HTERT RPE-1 (cell line): ENCODE results near the gene RAB32.
"Not testable (repeated sequence)": the region's sequence is repeated elsewhere in the genome, so short reads cannot be mapped to it uniquely, and the experiment has no call there.

Source experiments
- in situ Hi-C: fragments of 300-500 bp; cut with MboI; formaldehyde crosslinking; loops from 4 replicates; pipeline ENCODE4 v1.14.3; 2020; ENCODE audit warnings: low sequenced_read_pairs

The RAB32 gene

GRCh38 chr6:146543211-146543939 is at the start of gene RAB32:
Gene RAB32, plus strand, starts transcription at chr6:146543833. Its CDS starts 39 bp downstream, at chr6:146543872.
- in situ Hi-C loops, result no loop called here

DNA sequence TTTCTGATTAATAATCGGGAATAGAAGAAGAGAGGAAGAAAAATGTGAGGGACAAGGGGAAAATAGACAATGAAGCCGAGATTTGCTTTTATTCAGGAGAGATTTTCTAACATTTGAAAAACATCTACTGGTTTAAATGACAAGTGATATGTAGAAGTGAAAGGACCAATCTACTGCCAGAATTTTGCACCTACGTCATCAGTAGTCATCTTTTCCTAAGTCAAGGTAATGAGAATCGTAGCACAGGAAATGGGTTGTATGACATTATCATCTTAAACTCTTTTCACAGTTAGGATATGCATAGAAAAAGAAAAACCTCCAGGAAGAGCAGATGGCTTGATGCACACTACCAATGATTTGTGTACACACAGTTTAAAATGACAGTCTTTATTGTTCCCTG is 45.3 kb upstream of the RAB32 start:
- in situ Hi-C loops, result no loop called here

DNA sequence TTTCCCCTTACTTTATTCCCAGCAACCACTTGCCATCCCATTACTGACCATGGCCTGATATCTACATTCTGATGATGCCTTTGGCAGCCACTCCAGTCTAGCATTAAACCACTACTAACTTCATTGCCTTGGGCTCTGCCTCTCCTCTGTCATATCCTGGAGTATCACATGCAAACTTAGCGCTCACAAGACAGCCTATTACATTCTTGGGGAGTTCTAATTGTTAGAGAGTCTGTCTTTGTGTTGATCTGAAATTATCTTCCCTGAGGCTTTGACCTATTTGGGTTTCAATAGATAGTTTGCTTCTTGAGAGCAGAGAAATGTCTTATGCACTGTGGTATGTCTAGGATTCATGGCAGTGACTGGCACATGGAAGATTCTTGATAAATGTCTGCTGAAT is 40.5 kb upstream of the RAB32 start:
- in situ Hi-C loops, result no loop called here

GRCh38 chr6:146515212-146515611 is 28.4 kb upstream of the RAB32 start:
- in situ Hi-C loops, result no loop called here

DNA sequence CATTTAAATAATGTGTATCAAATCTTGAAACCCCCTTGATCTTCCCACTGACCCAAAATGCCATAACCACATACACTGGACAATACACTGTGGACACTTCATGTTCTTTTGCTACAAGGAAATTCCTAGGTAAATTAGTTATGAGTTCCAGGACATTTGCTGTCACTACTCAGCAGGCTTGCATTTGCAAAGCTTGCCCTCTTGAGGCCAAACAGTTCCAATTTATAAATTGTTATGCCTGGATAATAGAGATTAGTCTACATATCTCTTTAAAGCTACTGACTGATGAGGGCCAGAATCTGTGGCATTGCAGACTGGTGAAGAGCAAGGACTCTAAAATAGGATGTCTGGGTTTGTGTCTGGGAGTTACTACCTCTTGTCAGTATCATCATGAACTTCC is 17.4 kb upstream of the RAB32 start:
- in situ Hi-C loops, result no loop called here

GRCh38 chr6:146532702-146533101 is 10.9 kb upstream of the RAB32 start:
- in situ Hi-C loops, result no loop called here

DNA sequence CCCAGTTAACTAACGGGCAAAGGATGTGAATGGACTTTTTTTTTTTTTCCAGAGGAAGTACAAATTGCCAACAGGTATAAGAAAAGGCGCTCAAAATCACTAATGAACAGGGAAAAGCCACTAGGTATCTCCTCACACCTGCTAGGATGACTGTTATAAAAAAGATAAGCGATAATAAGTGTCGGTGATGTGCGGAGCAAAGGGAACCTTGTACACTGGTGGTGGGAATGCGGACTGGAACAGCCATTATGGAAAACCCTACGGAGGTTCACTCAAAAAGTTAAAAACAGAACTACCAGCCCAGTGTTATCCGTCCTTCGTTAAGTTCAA is 787 bp upstream of the RAB32 start:
- in situ Hi-C loops, result no loop called here

DNA sequence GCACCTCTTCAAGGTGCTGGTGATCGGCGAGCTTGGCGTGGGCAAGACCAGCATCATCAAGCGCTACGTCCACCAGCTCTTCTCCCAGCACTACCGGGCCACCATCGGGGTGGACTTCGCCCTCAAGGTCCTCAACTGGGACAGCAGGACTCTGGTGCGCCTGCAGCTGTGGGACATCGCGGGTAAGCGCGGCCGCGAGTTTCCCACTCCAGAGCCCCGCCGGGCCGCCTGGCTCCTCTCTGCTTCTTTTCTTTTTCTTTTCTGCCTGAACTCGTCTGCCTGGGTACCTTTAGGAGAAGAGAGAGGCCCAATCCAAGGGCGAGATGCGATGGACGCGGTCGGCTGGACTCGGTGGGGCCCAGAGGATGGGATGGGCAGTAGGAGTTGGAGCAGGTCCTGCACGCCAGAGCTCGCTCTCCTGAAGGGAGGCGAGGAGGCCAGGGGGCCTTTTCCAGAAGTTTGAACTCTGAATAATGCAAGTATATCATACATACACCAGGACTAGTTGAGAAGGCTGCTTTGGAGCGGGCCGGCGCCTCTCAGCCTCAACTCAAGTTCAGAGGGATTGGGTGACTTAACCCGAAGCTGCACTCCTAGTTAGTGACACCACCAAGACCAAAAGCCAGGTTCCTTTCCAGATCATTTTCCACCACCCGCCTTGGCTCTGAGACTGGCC is 445 bp downstream of the RAB32 start:
- in situ Hi-C loops, result no loop called here

GRCh38 chr6:146544616-146545182 is 1.1 kb downstream of the RAB32 start:
- in situ Hi-C loops, result no loop called here

- in situ Hi-C loops, result no loop called here
These were observed 1.9 kb downstream of the RAB32 start for GRCh38 chr6:146545581-146545980.

DNA sequence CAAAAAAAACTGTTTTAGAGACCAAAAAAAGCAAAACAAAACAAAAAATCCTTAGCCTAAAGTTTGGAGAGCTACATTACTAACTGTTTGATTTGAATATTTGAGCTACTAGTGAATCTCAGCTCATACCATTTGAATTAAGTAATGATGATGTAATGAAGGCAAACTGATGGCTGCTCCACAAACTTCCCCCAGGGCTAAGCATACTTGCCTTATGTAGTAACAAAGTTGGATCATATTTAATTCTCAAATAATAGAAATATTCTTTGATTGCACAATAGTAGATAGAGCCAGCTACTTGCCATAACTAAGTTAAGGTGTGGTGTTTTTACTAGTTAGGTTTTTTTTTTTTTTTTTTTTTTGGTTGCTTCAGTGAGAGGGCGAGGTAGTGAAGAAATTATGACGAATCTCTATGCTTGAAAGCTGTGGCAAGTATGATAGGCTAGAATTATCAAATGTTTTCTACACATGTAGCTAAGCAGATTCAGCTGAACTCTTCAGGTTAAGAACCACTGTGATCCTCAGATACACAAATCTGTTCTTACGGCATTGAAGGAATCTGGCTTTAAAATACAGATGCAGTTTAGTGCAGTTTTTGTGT is 2.9 kb downstream of the RAB32 start:
- in situ Hi-C loops, result no loop called here

DNA sequence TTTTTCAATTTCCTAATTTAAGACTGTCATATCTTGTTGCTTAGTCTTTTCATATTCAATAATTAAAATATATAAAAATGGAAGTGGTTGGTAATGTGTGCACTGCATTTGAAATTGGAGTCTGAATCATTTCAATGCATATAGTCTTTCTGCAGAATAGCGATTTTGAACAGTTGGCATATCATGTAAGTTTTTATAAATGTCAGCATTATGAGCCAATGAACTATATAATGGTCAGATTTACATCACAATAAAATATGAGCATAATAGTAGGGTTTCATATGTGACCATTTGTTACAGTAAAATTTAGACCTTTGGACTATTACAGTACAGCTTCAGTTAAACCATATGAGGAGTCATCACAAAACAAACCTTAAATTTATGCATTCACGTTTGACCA is 4.3 kb downstream of the RAB32 start:
- in situ Hi-C loops, result no loop called here

GRCh38 chr6:146548898-146549374 is 5.3 kb downstream of the RAB32 start:
- in situ Hi-C loops, result no loop called here

- in situ Hi-C loops, result no loop called here
These were observed 7.3 kb downstream of the RAB32 start for GRCh38 chr6:146550911-146551310.

DNA sequence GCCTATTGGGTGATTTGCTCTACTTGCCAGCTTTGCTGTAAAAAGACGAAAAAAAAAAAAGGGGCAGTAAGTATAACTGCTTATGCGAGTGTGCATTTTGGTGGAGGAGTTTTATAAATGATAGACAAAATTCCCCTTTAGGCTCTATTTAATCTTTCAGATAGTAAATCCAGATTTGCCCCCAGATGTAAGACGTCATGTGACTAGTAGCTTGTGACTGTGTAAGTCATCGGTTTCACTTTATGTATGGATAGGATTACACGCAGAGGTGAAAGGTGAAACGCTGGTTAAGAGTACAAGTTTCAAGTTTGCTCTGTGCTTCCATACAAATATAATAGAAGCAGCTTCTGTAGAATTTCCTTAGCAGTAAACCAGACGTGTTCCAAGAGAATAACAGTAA is 7.9 kb downstream of the RAB32 start:
- in situ Hi-C loops, result no loop called here

DNA sequence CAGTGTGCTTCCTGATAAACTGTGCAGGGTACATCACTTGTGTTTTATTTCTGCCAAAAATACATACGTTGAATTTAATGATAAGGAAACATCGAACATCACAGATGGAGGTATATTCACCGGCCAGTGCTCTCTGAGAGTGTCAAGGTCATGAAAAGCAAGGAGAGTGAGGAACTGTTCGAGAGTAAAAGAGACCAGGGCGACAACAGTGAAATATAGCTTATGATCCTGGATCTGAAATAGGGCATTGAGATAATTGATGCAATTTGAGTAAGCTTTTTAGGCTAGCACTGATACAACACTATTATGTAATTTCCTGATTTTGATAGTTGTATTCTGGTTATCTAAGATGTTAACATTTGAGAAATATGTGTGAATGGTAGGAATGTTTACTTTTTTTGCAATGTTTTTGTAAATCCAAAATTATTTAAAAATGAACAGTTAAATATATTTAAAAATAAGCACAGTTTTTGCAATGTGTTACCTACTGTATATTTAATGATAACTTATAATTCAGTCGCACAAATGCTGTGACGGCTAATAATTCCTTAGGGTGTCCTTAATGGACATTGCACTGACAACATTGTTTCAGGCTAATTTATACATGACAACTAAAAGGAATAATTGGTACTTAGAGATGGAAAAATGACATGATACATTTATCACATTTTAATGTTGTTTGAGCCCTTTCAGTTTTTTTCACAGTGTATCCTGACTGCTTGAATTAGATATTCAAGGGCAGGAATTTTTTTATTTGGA is 9.9 kb downstream of the RAB32 start:
- in situ Hi-C loops, result no loop called here

DNA sequence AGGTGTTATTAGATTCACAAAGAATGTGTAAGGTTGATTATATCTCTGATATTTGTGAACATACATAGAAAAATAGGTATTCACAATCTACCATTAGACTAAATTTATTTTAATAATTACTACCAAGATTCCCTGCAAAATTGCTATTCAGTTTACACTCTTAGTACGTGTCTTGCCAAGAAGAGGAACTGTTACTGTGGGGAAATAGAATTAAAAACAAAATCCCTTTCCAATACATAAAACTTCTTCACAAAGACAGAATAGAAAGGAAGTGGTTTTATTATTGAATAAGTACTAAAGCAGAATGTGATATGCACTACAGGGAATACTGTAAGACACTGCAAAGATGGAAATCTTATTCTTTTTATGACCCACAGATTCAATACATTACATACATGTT is 17.0 kb downstream of the RAB32 start:
- in situ Hi-C loops, result no loop called here

DNA sequence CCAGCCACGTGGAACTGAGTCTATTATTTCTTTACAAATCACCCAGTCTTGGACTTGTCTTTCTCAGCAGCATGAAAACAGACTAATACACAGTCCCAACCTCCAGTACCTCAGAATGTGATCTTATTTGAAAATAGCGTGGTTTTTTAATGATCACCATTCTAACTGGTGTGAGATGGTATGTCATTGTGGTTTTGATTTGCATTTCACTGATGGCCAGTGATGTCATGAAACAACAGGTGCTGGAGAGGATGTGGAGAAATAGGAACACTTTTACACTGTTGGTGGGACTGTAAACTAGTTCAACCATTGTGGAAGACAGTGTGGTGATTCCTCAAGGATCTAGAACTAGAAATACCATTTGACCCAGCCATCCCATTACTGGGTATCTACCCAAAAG is 23.0 kb downstream of the RAB32 start:
- in situ Hi-C loops, result not testable (repeated sequence)

- in situ Hi-C loops, result not testable (repeated sequence)
These were observed 25.0 kb downstream of the RAB32 start for GRCh38 chr6:146568619-146569018.

DNA sequence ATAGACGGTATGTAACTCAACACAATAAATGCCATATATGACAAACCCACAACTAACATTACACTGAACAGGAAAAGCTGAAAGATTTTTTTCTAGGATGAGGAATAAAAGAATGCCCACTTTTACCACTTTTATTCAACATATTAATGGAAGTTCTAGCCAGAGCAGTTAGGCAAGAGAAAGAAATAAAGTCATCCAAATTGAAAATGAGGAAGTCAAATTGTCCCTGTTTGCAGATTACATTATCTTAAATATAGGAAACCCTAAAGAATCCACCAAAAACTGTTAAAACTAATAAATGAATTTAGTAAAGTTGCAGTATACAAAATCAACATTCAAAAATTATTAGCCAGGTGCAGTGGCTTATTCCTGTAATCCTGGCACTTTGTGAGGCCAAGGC is 30.6 kb downstream of the RAB32 start:
- in situ Hi-C loops, result no loop called here

DNA sequence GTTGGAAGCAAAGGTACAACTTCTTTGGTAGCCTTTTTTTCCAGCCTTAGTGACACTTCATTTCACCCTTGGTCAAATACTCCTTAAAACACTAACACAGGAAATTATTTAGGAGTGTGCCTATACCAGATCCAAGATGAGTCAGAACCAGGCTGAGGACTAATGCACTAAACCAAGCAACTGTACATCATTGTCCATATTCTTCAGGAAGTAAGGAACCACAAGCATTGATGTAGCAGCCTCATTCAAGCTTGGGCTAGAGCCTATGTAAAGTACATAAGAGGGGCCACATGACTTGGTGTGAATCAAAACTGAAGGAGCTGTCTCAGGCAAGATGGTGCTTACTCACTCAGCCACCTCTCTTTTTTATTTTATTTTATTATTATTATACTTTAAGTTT is 34.4 kb downstream of the RAB32 start:
- in situ Hi-C loops, result no loop called here
